ENCODE results near the gene CBL. TPM values are rescaled to one million over a fixed set of nuclear protein-coding genes. Genes with fewer than 3 reads are reported as not detected.

The CBL gene
- total and polyA plus RNA-seq, 8 donors = 2.0 to 9.8 (median 3.8) TPM

- 64 to 77% methylated on average over 7 of the region's 7 CpGs for WGBS, 2 donors
- FAIRE-seq = no peak
- Histone ChIP-seq H3K27me3 (no peaks in the 10 kb centered on the region), H3K9me3 (no peaks in the 10 kb centered on the region), H3K36me3 (no peaks in the 10 kb centered on the region), H3K27ac (no peak overlapping the region), H3K4me1 (peaks cover 4 to 16% (median 8%) of the 10 kb centered on the region in 3 donors), H3K4me3 (no peak overlapping the region)
- intact Hi-C loops (cut with DNase I) = no loop called here
- DNase-seq = no peak
- TF ChIP-seq CTCF (IDR thresholded peaks at IDR 0.05) = no peak
- no peak for ATAC-seq
These were observed 135.8 kb downstream of the CBL start for GRCh38 chr11:119342023-119342300.

GRCh38 chr11:119342362-119343130 is 136.4 kb downstream of the CBL start:
- Histone ChIP-seq H3K9me3 (no peaks in the 10 kb centered on the region), H3K4me3 (no peak overlapping the region), H3K27me3 (no peaks in the 10 kb centered on the region), H3K36me3 (no peaks in the 10 kb centered on the region), H3K4me1 (peaks cover 4 to 16% (median 8%) of the 10 kb centered on the region in 3 donors), H3K27ac (no peak overlapping the region)
- intact Hi-C loops (cut with DNase I) = no loop called here
- WGBS, 2 donors = 78 to 84% methylated on average over 8 to 10 of the region's 10 CpGs
- ATAC-seq (no peak), DNase-seq (no peak), FAIRE-seq (no peak)
- no peak for TF ChIP-seq CTCF (IDR thresholded peaks at IDR 0.05)

DNA sequence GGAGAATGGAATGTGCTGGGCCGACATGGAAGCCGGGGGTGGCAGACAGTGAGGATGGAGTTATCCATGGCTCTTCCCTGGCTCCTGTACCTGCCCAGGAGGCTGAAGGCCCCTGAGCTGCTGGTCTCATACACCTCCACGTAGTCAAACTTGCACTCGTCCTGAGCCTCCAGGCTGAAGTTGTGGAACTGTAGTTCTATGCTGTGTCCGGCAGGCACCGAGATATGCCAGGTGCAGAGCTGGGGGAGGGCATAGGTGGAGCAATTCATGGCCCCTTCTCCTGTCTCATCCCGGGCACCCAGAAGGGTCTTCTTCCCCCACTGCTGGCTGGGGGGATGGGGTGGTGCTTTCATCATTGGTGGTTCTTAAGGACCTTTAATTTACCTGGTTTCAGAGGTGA is 137.6 kb downstream of the CBL start:
- Histone ChIP-seq H3K27me3 (no peaks in the 10 kb centered on the region), H3K36me3 (no peaks in the 10 kb centered on the region), H3K9me3 (no peaks in the 10 kb centered on the region), H3K4me3 (no peak overlapping the region), H3K4me1 (peaks cover 4 to 16% (median 8%) of the 10 kb centered on the region in 3 donors), H3K27ac (no peak overlapping the region)
- WGBS, 2 donors = 85 to 89% methylated on average over 7 of the region's 7 CpGs
- DNase-seq (no peak), ATAC-seq (no peak), FAIRE-seq (no peak)
- intact Hi-C loops (cut with DNase I) = no loop called here
- no peak for TF ChIP-seq CTCF (IDR thresholded peaks at IDR 0.05)

DNA sequence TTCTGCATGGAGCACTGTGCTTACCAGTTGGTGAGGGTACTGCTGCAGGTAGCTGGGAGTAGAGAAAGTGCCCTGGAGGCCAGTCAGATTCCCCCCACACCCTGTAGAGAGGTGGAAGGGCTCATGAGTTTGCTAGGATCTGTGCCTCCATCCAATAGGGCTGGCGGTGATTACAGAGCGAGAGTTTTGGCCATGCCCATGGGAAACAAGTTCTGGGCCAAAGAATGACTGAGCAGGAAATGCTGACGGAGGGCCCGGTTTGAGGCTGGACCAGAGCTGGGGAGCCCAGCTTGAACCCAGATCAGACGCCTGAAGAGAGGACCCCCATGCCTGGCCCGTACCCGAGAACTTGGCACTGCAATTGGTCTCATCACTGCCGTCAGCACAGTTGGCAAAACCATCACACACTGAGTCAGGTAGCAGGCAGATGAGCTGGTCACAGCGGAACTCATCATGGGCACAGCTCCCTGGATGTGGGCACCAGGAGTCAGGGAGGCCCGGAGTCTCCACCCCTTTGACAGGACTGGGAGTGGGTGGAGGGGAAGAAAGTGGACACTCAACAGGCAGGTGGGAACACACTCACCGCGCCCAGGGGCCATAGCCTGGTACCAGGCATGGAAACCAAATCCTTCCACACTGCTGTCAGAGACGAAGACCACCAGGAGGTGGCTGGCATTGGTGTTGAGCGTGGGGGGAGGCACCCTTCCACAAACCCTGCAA is 138.3 kb downstream of the CBL start:
- peaks cover 4 to 13% (median 8%) of the 10 kb centered on the region in 3 donors for H3K4me1 ChIP-seq
- DNase-seq (no peak), FAIRE-seq (no peak), ATAC-seq (no peak)
- H3K27ac ChIP-seq = no peak overlapping the region
- H3K4me3 ChIP-seq = no peak overlapping the region
- intact Hi-C loops (cut with DNase I) = no loop called here
- 77 to 84% methylated on average over 14 of the region's 14 CpGs for WGBS, 2 donors
- H3K27me3 ChIP-seq = no peaks in the 10 kb centered on the region
- TF ChIP-seq CTCF (IDR thresholded peaks at IDR 0.05) = no peak
- H3K9me3 ChIP-seq = no peaks in the 10 kb centered on the region
- H3K36me3 ChIP-seq = no peaks in the 10 kb centered on the region

GRCh38 chr11:119345685-119346084 is 139.5 kb downstream of the CBL start:
- ATAC-seq (no peak), DNase-seq (no peak), FAIRE-seq (no peak)
- intact Hi-C loops (cut with DNase I) = no loop called here
- no peaks in the 10 kb centered on the region for H3K27me3 ChIP-seq
- no peak overlapping the region for H3K4me3 ChIP-seq
- 83% methylated on average over 12 of the region's 12 CpGs for WGBS, 2 donors
- peaks cover 4 to 8% (median 7%) of the 10 kb centered on the region in 3 donors for H3K4me1 ChIP-seq
- no peak for TF ChIP-seq CTCF (IDR thresholded peaks at IDR 0.05)
- H3K36me3 ChIP-seq = no peaks in the 10 kb centered on the region
- H3K27ac ChIP-seq = no peak overlapping the region
- no peaks in the 10 kb centered on the region for H3K9me3 ChIP-seq

Data from pancreas (tissue), 10 donors.